ENCODE data around the gene UBR2.

DNA sequence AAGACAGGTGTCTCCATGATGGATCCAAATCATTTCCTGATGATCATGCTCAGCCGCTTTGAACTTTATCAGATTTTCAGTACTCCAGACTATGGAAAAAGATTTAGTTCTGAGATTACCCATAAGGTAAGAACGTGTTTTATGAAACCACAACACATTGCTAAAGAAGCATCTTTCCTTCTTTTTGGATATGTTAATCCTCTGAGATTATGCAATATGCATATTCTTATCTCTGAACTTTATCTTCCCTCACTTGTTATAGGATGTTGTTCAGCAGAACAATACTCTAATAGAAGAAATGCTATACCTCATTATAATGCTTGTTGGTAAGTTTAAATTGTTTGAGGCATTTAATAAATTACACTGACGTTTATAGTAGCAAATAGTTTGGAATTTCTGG is 80.4 kb downstream of the UBR2 start:
- TF ChIP-seq, protein P1, sequence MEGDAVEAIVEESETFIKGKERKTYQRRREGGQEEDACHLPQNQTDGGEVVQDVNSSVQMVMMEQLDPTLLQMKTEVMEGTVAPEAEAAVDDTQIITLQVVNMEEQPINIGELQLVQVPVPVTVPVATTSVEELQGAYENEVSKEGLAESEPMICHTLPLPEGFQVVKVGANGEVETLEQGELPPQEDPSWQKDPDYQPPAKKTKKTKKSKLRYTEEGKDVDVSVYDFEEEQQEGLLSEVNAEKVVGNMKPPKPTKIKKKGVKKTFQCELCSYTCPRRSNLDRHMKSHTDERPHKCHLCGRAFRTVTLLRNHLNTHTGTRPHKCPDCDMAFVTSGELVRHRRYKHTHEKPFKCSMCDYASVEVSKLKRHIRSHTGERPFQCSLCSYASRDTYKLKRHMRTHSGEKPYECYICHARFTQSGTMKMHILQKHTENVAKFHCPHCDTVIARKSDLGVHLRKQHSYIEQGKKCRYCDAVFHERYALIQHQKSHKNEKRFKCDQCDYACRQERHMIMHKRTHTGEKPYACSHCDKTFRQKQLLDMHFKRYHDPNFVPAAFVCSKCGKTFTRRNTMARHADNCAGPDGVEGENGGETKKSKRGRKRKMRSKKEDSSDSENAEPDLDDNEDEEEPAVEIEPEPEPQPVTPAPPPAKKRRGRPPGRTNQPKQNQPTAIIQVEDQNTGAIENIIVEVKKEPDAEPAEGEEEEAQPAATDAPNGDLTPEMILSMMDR (IDR thresholded peaks at IDR 0.05): no peak
- TF ChIP-seq POLR2A (IDR thresholded peaks at IDR 0.05): no peak

Measured in lower leg skin (tissue), 3 donors.